ENCODE results near the gene CLDN12.

DNA sequence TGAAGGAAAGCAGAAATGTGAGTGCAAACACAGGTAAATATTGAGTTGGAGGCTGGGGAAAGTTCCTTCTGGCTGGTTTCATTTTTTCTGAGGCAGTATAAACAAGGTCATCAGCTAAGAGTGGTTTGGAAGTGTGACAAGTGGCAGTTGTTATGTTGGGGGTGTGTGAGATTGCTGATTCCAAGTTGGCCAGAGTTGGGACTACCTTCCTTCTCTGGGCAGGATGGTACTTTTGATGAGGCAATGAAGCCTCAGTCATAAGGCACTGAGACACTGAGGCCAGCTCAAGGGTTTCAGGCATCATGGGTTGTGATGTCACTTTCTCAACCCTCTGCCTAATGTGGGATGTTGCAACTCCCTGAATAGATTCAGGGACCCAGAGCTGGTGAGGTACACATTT, 58.0 kb downstream of the CLDN12 start:
- TF ChIP-seq EZH2 (IDR thresholded peaks at IDR 0.05; ENCODE audit: low read depth, unreplicated experiment) (no peak), POLR2AphosphoS5 (IDR thresholded peaks at IDR 0.05; ENCODE audit: low read depth) (no peak), JUNB (IDR thresholded peaks at IDR 0.05; ENCODE audit: unreplicated experiment) (no peak), CREB1 (CRISPR knock-in tag; IDR thresholded peaks at IDR 0.05; ENCODE audit: low read depth) (no peak), NANOG (IDR thresholded peaks at IDR 0.05; ENCODE audit: borderline replicate concordance) (no peak), EZH2phosphoT487 (IDR thresholded peaks at IDR 0.05; ENCODE audit: unreplicated experiment) (no peak), ZNF331 (CRISPR knock-in tag; IDR thresholded peaks at IDR 0.05; ENCODE audit: low read depth) (no peak), ZNF114 (CRISPR knock-in tag; IDR thresholded peaks at IDR 0.05) (no peak), STAT1 (IDR thresholded peaks at IDR 0.05; ENCODE audit: unreplicated experiment) (no peak)
- TF ChIP-seq, protein P1, sequence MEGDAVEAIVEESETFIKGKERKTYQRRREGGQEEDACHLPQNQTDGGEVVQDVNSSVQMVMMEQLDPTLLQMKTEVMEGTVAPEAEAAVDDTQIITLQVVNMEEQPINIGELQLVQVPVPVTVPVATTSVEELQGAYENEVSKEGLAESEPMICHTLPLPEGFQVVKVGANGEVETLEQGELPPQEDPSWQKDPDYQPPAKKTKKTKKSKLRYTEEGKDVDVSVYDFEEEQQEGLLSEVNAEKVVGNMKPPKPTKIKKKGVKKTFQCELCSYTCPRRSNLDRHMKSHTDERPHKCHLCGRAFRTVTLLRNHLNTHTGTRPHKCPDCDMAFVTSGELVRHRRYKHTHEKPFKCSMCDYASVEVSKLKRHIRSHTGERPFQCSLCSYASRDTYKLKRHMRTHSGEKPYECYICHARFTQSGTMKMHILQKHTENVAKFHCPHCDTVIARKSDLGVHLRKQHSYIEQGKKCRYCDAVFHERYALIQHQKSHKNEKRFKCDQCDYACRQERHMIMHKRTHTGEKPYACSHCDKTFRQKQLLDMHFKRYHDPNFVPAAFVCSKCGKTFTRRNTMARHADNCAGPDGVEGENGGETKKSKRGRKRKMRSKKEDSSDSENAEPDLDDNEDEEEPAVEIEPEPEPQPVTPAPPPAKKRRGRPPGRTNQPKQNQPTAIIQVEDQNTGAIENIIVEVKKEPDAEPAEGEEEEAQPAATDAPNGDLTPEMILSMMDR (conservative IDR thresholded peaks at IDR 0.05; ENCODE audit: low read depth in 2 of 2), result no peak
- TF ChIP-seq, protein P2, sequence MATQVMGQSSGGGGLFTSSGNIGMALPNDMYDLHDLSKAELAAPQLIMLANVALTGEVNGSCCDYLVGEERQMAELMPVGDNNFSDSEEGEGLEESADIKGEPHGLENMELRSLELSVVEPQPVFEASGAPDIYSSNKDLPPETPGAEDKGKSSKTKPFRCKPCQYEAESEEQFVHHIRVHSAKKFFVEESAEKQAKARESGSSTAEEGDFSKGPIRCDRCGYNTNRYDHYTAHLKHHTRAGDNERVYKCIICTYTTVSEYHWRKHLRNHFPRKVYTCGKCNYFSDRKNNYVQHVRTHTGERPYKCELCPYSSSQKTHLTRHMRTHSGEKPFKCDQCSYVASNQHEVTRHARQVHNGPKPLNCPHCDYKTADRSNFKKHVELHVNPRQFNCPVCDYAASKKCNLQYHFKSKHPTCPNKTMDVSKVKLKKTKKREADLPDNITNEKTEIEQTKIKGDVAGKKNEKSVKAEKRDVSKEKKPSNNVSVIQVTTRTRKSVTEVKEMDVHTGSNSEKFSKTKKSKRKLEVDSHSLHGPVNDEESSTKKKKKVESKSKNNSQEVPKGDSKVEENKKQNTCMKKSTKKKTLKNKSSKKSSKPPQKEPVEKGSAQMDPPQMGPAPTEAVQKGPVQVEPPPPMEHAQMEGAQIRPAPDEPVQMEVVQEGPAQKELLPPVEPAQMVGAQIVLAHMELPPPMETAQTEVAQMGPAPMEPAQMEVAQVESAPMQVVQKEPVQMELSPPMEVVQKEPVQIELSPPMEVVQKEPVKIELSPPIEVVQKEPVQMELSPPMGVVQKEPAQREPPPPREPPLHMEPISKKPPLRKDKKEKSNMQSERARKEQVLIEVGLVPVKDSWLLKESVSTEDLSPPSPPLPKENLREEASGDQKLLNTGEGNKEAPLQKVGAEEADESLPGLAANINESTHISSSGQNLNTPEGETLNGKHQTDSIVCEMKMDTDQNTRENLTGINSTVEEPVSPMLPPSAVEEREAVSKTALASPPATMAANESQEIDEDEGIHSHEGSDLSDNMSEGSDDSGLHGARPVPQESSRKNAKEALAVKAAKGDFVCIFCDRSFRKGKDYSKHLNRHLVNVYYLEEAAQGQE (IDR thresholded peaks at IDR 0.05; ENCODE audit: unreplicated experiment), result no peak
- TF ChIP-seq, protein P3, sequence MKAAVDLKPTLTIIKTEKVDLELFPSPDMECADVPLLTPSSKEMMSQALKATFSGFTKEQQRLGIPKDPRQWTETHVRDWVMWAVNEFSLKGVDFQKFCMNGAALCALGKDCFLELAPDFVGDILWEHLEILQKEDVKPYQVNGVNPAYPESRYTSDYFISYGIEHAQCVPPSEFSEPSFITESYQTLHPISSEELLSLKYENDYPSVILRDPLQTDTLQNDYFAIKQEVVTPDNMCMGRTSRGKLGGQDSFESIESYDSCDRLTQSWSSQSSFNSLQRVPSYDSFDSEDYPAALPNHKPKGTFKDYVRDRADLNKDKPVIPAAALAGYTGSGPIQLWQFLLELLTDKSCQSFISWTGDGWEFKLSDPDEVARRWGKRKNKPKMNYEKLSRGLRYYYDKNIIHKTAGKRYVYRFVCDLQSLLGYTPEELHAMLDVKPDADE (IDR thresholded peaks at IDR 0.05), result no peak
- TF ChIP-seq, protein P4, sequence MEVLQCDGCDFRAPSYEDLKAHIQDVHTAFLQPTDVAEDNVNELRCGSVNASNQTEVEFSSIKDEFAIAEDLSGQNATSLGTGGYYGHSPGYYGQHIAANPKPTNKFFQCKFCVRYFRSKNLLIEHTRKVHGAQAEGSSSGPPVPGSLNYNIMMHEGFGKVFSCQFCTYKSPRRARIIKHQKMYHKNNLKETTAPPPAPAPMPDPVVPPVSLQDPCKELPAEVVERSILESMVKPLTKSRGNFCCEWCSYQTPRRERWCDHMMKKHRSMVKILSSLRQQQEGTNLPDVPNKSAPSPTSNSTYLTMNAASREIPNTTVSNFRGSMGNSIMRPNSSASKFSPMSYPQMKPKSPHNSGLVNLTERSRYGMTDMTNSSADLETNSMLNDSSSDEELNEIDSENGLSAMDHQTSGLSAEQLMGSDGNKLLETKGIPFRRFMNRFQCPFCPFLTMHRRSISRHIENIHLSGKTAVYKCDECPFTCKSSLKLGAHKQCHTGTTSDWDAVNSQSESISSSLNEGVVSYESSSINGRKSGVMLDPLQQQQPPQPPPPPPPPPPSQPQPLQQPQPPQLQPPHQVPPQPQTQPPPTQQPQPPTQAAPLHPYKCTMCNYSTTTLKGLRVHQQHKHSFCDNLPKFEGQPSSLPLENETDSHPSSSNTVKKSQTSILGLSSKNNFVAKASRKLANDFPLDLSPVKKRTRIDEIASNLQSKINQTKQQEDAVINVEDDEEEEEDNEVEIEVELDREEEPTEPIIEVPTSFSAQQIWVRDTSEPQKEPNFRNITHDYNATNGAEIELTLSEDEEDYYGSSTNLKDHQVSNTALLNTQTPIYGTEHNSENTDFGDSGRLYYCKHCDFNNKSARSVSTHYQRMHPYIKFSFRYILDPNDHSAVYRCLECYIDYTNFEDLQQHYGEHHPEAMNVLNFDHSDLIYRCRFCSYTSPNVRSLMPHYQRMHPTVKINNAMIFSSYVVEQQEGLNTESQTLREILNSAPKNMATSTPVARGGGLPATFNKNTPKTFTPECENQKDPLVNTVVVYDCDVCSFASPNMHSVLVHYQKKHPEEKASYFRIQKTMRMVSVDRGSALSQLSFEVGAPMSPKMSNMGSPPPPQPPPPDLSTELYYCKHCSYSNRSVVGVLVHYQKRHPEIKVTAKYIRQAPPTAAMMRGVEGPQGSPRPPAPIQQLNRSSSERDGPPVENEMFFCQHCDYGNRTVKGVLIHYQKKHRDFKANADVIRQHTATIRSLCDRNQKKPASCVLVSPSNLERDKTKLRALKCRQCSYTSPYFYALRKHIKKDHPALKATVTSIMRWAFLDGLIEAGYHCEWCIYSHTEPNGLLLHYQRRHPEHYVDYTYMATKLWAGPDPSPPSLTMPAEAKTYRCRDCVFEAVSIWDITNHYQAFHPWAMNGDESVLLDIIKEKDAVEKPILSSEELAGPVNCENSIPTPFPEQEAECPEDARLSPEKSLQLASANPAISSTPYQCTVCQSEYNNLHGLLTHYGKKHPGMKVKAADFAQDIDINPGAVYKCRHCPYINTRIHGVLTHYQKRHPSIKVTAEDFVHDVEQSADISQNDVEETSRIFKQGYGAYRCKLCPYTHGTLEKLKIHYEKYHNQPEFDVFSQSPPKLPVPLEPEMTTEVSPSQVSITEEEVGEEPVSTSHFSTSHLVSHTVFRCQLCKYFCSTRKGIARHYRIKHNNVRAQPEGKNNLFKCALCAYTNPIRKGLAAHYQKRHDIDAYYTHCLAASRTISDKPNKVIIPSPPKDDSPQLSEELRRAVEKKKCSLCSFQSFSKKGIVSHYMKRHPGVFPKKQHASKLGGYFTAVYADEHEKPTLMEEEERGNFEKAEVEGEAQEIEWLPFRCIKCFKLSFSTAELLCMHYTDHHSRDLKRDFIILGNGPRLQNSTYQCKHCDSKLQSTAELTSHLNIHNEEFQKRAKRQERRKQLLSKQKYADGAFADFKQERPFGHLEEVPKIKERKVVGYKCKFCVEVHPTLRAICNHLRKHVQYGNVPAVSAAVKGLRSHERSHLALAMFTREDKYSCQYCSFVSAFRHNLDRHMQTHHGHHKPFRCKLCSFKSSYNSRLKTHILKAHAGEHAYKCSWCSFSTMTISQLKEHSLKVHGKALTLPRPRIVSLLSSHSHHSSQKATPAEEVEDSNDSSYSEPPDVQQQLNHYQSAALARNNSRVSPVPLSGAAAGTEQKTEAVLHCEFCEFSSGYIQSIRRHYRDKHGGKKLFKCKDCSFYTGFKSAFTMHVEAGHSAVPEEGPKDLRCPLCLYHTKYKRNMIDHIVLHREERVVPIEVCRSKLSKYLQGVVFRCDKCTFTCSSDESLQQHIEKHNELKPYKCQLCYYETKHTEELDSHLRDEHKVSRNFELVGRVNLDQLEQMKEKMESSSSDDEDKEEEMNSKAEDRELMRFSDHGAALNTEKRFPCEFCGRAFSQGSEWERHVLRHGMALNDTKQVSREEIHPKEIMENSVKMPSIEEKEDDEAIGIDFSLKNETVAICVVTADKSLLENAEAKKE (CRISPR knock-in tag; IDR thresholded peaks at IDR 0.05), result no peak

All from GM23338 (cell line).